GM19452 (cell line): ENCODE measurements around the gene HMGN3.

Source experiments
- ATAC-seq: cut with Tn5 transposase; IDR thresholded peaks from one replicate; pipeline ENCODE4 v1.9.1; 2021; ENCODE audit not compliant: unreplicated experiment

The HMGN3 gene

DNA sequence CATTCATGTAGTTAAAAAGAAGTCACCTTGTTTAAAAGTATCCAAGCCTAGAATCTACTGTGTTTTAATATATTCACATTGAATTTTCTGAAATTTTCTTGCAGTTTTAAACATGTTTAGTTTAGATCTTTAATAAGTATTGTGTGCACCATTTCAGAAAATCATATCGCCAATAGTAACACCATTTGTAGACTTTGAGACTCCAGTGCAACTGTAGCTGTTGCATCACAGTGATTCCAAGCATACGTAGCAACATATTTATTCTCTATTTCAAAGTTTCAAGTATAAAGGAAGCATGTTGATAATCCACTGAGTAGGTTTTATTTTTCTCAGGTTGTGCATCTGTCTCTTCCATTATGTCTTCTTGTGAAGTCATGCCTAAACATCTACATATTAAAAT lies 46.4 kb downstream of the HMGN3 start:
- no peak for ATAC-seq

DNA sequence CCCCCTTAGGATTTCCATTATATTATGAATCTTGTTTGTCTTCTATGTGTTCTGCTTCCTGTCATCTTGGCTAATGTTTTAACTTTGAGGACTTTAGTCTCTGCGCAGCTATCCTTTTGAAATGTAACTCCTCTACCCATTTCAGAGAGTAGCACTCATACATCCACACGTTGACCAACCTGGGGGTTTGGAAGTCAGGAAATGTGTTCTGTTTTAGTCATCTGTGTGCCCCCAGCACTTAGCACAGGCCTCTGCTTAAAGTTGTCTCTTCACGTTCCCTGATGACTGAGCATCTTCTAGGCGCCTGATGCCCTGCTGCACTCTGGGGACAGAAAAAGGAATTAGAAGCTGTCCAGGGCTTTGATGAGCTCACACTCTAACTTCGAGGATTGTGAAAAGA lies 47.9 kb downstream of the HMGN3 start:
- no peak for ATAC-seq

DNA sequence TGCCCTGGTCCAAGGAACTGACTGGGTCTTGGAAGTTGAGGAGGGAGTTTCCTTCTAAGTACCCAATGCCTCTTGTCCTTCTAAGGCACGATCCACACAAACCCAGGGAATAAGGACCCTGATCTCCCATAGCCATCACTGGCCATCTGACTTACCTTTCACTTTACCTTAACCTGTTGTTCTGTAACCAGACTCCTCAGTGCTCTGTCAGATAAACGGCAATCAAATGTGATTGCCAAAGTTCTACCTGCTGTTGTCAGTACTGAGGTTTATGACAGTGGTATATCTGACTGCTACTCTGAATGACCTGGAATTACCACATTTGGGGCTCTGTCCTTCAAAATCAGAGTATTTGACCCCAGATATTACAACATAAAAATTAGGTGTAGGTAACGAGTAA lies 49.8 kb downstream of the HMGN3 start:
- no peak for ATAC-seq

DNA sequence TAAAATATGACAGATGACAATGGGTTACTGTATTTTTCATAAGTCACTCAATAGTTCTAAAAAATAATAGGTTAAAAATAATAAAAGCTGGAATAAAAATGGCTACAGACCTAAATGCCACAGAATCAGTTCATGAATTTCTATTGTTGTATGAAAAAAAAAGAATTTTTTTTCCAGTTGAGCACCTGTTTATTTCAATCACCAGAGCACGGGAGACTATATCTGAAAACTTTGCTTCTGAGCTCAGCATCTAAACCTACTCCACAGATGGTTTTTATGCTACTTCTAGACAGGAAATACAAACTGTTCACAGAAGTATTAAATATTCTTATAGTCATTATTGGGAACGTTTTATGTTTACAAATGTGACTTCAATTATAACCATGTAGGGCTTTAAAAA lies 50.4 kb downstream of the HMGN3 start:
- no peak for ATAC-seq

DNA sequence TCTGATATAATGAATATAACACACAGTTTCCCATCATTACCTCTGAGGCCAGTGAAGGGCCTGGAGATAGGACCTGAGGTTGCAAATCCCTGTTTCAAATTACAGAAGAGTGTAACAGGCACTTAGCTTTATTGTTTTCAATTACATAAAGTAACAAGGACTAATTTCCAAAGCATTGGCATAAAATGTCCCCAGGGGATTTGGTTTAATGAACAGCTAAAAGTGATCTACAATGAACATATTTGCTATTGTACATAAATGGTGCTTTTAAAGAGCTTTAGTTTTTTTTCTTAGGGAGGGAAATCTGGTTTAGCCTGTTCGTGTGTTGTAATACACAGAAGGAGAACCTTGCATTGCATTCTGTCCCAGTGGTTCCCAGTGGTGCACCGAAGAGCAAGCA lies 54.4 kb downstream of the HMGN3 start:
- ATAC-seq: no peak

DNA sequence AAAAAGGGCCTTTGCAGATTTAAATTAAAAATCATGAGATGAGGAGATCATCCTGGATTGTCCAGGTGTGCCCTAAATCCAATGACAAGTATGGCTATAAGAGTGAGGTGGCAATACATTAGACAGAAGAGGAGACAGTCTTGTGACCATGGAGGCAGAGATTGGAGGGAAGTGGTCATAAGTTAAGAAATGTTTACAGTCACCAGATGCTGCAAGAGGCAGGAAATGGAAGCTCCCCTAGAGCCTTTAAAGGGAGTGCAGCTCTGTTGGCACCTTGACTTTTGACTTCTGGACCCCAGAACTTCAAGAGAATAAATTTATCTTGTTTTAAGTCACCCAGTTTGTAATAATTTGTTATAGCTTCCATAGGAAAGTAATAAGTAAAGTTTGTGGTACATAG lies 61.1 kb downstream of the HMGN3 start:
- ATAC-seq: no peak

DNA sequence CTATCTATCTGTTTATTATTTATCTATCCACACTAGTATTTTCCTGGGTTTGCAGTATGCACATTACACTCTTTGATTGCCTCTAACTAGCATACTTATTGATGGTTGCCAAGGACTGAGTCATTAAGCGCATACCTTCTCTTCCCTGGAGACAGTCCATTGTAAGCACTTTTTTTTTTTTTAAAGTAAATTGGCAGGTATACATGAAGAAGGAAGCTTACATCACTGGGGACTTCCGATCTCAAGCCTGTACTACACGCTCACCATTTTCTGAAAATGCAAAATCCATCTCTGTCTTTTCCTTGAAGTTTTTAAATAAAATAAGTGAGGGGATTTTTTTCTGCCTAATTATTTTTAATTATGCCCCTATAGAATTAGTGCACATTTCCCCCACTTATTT lies 63.5 kb downstream of the HMGN3 start:
- ATAC-seq: no peak

DNA sequence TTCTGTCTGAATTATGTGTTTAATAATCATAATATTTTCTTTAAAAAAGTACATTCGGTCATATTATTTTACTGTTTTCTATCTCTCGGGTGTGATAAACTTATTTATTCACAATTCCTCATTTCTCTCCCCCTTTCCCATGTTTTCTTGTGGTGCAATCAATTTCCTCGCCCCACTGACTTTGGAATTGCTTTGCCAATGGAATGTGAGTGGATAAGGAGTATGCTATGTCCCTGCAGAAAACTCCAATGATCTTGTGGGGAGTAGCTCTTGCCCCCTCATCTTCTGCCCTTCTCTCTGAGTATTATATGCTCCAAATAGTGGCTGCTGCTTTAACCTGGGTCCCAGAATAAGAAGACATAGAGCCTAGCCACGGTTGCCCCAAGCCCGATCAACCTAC lies 64.1 kb downstream of the HMGN3 start:
- no peak for ATAC-seq

DNA sequence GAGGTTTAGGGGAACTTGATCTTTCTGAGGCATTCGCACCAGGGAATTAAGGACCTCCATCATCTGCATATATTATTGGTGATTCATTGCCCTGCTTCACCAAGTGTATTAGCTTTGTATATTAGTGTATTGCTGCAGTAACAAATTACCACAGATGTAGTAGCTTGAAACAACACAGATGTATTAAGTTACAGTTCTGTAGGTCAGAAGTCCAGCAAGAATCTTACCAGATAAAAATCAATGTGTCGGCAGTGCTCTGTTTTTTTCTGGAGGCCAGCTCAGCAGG lies 65.8 kb downstream of the HMGN3 start:
- no peak for ATAC-seq

DNA sequence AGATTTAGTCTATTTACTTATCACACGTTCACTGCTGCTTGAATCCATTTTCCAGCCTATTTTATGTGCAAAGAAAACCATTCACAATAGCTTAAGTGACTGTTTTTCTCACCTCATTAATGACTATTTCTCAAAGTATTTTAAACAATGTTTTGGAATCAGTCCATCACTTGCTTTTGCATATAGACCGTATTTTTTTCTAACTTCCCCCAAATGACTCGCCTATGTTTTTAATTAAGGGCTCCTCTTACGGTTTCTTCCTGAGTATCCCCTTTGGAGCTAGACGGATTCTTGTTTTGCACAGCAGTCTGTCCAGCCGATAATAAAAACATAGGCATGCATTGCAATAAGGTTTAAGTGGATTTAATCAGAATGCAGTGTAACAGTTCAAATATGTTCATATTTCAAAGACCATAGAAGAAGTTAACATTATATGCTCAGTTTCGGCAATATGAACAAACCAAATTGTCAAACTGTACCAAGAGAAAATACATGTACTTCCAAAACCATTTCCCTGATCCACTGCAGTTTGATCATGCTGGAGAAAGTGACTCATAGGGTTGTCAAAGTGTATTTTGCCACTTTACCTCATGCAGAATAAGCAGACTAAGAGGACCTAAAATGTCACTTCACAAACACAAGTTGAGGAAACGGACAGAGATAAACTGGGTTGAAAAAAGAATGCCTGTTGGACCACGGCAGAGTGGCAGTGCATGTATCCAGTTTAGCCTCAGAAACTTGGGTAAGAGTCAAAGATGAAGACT lies 66.4 kb downstream of the HMGN3 start:
- no peak for ATAC-seq

DNA sequence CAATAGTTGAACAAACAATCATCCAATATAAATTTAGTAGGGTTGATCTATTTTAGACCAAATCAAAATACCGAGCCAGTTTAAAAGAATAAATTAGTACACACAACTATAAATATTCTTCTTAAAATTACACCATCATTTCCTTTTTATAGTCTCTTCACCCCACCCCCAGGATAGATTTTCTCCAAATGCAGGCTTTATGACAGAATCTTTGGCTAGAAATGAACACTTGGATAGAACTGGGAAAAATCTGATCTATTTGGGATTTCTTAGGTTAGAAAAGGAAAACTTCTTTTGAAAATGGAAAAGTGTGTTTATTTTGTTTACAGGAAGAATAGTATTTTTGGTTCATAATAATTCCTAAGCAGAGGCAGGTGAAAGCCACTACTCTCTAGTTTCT lies 74.6 kb downstream of the HMGN3 start:
- no peak for ATAC-seq

DNA sequence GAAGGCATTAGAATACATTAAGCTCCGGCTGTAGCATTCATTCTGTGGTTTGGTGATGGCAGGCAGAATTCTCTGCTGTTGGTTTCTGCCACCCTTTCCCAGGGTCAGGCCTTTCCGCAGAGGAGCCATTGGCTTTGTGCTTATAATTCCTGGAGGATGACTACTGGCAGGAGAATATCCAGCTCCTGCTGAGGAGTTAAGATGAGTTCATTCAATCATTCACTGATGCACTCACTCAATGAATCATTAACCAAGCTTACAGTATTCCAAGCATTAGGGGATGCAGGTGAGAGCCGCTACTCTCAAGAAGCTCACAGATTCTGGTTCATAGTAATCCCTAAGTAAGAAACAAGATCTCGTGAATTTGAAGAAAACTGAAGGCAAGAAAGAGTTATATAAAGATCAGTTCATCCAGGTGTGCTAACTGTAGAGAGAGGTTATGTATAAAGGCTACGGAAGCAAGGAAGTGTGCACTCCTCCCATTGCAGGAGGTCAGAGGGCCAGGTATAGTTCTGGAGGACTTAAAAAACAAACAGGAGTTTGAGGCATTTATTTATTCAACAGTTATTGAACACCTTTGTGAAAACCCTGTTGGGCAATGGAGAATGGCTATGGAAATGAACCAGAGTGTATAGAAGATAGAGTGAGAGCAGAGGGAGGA lies 75.5 kb downstream of the HMGN3 start:
- ATAC-seq: no peak

DNA sequence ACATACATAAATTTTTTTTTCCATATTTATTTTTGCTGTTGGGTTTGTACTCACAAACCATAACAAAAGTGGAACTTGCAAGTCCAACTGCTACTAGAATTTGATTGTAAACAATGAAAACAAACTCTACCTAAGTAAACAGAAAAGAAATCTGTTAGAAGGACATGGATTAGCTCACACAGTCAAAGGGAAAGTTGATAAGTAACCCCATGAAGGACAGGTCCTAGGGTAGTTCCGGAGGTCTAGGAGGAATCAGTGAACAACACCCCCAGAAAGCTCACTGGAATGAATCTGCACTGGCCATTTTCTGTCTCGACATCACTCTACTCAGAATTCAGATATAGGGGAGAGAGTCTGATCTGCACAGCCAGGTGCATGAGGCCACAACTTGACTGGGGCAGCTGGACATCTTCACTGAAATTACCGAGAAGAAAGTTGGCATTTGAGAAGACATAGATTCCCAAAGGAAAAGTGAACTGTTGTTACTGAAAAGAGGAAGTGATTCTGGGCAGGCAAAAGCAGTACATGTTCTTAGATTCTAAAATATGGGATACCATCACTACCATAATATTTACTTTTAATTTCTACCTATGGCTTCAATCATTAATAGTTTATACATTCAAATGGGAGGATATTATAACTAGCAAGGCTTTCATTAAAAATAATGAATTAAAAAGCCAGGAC lies 76.4 kb downstream of the HMGN3 start:
- ATAC-seq: no peak

DNA sequence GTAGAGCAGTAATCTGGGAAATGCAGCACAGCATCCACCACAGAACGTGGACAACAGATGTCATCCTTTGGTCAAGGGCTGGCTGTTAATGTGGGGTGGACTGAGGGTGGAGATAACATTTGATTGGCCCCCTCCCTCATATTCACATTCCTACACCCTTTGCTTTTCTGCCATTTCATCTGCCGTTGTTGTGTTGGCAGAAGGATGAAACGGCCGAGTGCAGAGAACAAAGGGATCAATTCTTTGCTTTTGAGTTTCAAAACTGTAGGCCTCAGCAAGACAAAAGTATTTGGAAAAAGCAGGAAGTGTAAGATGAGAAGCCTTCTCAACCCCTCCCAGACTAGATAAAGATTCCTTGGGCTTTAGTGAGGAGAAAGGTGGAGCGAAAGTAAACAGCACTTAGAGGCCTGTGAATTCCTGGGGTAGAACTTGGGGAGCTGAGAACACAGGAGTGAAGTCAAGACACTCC lies 82.2 kb downstream of the HMGN3 start:
- ATAC-seq: no peak
